Measurements from ENCODE around the gene PGAP6.
"Not testable (repeated sequence)": the region's sequence is repeated elsewhere in the genome, so short reads cannot be mapped to it uniquely, and the experiment has no call there.

GRCh38 chr16:331181-331814 lies 50.5 kb downstream of the PGAP6 start:
- not testable (repeated sequence) for TF ChIP-seq CTCF (IDR thresholded peaks at IDR 0.05; ENCODE audit: low read length); EZH2phosphoT487 (IDR thresholded peaks at IDR 0.05; ENCODE audit: low read length); EZH2 (optimal IDR thresholded peaks at IDR 0.05; ENCODE audit: low read depth, low read length)

All from MM.1S (cell line).